Right lobe of liver (tissue), 4 donors: ENCODE measurements around the gene ALG12.

Source experiments
- POLR2A ChIP-seq: fragments of 450-650 bp; IDR thresholded peaks from one replicate; pipeline ENCODE4 v1.6.1; 2017; ENCODE audit warnings: antibody characterized with exemption, mild to moderate bottlenecking
- TF ChIP-seq, protein P1 (sequence below), 4 donors: fragments of 200-600 bp in 3 of 4; fragments of 450-650 bp in 1 of 4; IDR thresholded peaks; one replicate each; pipeline versions ENCODE4 v1.5.1 to v1.8.0; 2016 to 2022; ENCODE audit warnings: antibody characterized with exemption in 4 of 4, mild to moderate bottlenecking in 2 of 4
- donor health status: DM: no; HTN: no; CAD: no.
- donor health status: DM: no; HTN: no; CAD: no.
- donor health status: DM: no; HTN: yes; CAD: no.

DNA sequence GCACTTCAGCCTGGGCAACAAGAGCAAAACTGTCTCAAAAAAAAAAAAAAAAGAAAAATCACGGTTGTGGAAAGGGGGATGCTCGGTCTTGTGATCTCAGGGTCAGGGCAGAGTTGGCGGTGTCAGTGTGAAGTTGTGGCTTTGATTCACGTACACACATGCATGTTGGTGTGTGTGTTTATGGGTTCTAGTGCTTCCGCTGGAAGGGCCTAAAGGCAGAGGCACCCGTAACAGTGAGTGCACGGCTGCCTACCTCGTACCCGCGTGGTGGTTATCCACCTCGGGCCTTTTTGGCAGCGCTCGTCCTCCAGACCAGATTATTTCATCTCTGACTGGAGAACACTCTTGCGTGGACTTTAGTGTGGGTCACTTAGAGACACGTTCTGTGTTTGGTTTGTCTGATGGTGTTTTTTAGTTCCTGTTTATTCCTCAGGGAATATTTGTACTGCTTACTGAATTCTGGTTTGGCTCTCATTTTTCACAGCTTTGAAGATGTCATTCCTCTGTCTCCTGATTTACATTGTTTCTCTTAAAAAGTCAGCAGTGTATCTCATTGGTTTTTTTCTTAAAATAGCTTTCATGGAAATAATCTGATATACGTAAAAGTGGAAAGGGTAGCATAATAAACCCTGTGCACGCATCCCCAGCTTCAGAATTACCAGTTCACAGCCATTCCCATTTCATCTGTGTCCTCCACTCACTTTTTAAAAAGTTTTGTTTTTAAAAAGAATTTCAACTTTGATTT lies 49.0 kb downstream of the ALG12 start:
- TF ChIP-seq, protein P1, sequence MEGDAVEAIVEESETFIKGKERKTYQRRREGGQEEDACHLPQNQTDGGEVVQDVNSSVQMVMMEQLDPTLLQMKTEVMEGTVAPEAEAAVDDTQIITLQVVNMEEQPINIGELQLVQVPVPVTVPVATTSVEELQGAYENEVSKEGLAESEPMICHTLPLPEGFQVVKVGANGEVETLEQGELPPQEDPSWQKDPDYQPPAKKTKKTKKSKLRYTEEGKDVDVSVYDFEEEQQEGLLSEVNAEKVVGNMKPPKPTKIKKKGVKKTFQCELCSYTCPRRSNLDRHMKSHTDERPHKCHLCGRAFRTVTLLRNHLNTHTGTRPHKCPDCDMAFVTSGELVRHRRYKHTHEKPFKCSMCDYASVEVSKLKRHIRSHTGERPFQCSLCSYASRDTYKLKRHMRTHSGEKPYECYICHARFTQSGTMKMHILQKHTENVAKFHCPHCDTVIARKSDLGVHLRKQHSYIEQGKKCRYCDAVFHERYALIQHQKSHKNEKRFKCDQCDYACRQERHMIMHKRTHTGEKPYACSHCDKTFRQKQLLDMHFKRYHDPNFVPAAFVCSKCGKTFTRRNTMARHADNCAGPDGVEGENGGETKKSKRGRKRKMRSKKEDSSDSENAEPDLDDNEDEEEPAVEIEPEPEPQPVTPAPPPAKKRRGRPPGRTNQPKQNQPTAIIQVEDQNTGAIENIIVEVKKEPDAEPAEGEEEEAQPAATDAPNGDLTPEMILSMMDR (IDR thresholded peaks at IDR 0.05), result no peak
- TF ChIP-seq POLR2A, result no peak
